ENCODE results near the gene ZBTB44.

Gene ZBTB44

GRCh38 chr11:130214861-130215530, 99.7 kb downstream of the ZBTB44 start:
- DNase-seq (ENCODE audit: low read depth) = no peak

DNA sequence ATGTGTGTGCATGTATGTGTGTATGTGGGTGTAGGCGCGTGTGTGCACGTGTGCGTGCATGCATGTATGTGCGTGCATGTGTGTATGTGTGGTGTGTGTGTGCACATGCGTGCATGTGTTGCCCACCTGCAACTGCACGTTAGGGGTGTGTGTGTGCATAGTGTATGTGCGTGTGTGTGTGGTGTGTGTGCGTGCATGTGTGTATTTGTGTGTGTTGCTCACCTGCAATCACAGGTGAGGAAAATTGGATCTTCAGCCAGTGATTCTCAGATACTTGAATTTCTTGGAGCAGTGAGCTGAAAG, 100.8 kb downstream of the ZBTB44 start:
- DNase-seq (ENCODE audit: low read depth) = no peak

DNA sequence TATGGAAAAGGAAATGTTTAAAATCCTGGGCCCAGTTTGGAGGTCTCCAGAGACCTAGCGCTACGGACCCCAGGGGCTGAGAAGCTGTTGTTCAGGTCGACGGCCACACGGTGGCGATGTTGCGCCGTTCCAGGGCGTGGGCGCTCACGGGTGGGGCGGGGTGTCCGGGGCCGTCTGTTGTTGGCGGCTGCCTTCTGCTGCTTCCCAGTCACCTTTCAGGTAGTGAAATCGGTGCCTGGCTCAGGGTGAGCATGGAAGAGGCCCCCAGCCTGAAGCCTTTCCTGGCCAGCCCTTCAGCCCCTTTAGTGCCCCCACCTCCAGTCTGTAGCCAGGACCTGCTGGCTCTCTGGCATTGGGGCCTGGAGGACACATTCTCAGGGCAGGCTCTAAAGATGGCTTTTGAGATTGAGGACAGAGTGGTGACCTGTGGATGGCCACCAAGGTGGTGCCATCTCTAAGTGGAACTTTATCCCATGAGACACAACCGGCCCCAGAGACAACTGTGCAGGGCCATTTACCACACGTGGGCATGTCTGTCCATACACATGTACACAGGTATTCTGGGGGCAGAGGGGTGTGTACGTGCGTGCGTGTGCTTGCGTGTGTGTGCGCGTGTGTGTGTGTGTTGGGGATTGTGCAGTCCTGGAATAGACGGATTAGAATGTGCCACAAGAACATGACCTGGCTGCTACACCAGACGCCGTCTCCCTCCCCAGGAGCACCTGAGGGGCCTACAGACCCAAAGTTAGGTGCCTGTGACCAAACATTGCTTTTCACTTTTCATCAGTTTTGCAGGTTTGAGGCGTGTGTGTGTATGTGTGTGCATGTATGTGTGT, 101.4 kb downstream of the ZBTB44 start:
- no peak for DNase-seq (ENCODE audit: low read depth)

- no peak for DNase-seq (ENCODE audit: low read depth)
Observed at GRCh38 chr11:130212431-130212961, 102.2 kb downstream of the ZBTB44 start.

GRCh38 chr11:130211781-130212401, 102.8 kb downstream of the ZBTB44 start:
- DNase-seq (ENCODE audit: low read depth) = no peak

GRCh38 chr11:130211144-130211543, 103.6 kb downstream of the ZBTB44 start:
- DNase-seq (ENCODE audit: low read depth) = no peak

GRCh38 chr11:130209954-130210854, 104.5 kb downstream of the ZBTB44 start:
- DNase-seq (ENCODE audit: low read depth) = no peak

DNA sequence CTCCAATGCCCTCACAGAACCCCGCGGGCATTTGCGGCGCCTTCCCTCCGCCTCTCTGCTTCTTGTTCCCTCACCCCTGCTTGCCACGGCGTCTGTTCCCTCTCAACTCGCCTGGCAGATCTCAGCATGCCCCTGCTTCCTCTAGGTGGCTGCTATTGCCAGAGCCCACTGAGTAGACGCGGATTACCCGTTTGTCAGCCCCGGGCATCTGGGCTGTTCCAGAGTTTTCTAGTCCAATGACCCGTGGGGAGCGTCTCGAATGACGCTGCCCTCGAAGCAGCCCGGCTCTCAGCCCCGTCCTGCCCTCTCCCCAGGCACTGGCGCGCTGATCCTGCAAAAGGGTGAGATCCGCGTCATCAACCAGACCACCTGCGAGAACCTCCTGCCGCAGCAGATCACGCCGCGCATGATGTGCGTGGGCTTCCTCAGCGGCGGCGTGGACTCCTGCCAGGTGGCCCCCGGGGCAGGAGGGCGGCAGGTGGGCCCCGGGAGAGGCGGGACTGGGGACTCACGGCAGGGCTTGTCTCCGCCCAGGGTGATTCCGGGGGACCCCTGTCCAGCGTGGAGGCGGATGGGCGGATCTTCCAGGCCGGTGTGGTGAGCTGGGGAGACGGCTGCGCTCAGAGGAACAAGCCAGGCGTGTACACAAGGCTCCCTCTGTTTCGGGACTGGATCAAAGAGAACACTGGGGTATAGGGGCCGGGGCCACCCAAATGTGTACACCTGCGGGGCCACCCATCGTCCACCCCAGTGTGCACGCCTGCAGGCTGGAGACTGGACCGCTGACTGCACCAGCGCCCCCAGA, 105.4 kb downstream of the ZBTB44 start:
- DNase-seq (ENCODE audit: low read depth) = no peak

GRCh38 chr11:130208241-130209127, 106.2 kb downstream of the ZBTB44 start:
- DNase-seq (ENCODE audit: low read depth) = no peak

DNA sequence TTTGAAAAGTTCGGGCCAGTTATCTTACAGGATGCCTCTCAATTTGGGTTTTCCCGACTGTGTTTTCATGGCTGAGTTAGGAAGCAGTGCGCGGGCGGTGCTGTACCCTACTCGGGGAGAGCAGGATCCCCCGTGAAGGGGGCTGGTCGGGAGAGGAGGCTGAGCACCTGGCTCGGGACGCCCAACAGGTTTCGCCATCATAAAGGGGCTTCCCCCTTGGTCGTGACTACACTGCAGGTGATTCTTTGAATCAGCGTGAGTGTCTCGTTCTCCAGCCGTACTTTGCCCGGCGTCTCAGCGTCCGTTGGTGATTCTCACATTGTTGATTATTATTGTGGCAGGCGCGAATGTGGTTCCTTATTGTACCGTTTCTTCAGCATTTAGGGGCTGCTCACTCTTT, 108.6 kb downstream of the ZBTB44 start:
- no peak for DNase-seq (ENCODE audit: low read depth)

- no peak for DNase-seq (ENCODE audit: low read depth)
Observed at GRCh38 chr11:130204703-130205095, 110.0 kb downstream of the ZBTB44 start.

- DNase-seq (ENCODE audit: low read depth) = no peak
Observed at GRCh38 chr11:130203766-130204702, 110.7 kb downstream of the ZBTB44 start.

DNA sequence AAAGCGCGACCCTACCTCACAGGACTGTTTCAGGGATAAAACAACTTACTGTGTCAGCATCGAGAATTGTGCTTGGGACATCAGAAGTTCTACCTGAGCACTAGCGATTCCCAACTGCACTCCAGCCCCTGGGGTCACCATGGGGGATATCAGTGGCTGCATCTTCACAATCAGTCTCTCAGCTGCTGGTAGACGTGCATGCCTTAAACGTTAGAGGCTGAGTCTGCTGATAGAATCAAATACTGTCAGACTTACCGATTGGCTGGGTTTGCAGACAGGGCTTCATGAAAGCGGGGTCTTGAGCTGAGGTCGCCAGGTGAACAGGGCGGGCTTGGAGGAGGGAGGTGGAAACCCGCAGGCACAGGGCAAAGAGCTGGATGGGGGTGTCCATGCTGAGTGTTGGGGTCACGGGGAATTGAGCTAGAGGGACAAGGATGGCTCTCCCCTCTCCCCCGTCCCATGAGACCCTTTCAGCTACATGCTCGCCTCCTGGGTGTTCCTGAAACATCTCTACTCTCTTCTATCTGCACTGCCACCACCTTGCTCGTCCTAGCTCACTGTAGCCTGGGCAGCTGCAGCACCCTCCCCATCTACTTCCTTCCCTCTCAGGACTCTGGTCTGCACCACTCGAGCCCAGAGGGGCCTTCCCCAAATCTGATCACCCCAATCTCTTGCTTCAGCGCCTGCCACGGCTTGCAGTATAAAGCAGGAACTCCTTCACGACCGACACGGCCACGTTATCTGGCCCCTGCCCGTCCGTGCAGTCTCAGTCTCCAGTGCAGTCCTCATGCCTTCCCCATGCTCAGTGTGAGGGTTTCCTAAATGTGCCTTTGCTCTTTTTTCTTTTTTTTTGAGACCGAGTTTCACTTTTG, 111.7 kb downstream of the ZBTB44 start:
- no peak for DNase-seq (ENCODE audit: low read depth)

DNA sequence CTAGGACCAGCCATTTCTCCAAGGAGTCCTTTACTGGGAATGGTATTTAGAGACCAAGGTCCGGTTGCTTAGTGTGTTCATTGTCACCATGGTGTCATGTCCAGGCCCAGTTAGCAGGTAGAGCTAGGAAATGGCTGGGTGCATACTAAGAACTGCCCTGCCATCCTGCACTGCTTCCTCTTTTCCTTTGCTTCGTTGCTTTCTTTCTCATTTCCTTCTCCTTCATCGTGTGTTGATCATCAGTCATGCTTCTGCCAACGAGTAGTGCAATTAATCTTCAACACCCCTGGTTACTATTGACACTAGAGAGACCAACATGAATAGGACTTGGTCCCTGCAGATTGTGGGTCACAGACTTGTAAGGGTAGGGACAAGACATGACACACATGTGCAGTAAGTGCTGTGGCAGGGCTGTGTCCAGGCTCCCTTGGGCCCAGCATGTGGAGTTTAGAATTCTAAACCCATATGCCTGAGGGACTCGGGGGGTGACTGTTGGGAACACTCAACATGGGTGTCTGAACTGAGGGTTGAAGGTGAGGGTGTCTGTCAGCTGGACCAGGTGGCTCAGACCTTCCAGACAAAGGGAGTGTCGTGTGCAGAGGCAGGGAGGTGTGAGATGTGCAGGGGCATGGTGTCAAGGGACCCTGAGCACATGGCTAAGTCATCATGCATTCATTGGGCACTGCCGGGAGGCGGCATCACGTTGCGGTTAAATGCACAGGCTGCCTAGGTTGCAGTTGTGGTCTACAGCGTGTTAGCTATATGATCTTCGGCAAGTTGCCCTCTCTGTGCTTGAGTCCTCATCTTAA, 112.5 kb downstream of the ZBTB44 start:
- DNase-seq (ENCODE audit: low read depth) = no peak

DNA sequence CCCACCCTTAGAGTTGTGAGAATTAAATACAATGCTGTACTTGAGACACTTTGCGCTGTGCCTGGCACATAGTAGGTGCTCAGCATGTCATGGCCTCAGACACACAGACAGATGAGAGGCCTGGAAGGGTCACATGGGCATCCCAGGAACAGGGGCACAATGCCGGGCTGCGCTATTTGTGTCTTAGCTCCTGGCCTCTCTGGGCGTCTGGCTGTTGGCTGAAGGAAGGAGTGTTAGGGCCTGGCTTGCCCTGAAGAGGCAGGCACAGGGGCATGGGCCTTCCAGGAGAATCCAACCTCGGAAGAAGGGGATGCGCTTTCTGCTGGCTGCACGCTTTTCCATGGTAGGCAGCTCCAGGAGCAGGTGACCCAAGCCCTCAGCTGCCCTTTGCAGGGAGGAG, 113.7 kb downstream of the ZBTB44 start:
- no peak for DNase-seq (ENCODE audit: low read depth)

DNA sequence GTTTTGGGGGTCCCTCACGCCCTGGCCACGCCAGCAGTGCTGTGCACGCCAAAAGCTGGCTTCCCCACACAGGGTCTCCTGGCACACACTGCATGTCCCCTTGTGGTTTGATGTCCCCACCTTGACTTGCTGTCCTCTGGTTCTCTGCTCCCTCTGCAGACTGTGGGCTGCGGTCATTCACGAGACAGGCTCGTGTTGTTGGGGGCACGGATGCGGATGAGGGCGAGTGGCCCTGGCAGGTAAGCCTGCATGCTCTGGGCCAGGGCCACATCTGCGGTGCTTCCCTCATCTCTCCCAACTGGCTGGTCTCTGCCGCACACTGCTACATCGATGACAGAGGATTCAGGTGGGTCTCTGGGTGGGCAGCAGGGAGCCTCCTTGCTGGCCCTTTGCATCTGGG, 114.9 kb downstream of the ZBTB44 start:
- no peak for DNase-seq (ENCODE audit: low read depth)

DNA sequence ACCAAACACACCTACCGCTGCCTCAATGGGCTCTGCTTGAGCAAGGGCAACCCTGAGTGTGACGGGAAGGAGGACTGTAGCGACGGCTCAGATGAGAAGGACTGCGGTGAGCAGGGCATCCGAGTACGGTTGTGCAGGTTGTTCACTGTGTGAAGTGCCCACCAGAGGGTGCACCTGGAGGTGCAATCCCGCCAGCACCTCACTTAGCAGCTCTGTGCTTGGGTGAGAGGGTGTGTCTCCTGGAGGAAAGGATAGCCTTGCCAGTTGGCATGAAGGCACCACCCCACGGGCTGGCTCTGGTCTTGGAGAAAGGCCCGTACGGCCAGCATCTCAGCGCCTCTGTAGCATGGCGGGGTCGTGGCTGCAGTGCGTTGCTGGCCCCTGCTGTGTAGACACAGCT, 115.8 kb downstream of the ZBTB44 start:
- no peak for DNase-seq (ENCODE audit: low read depth)
